ENCODE results near the gene SH3PXD2A. TPM values are rescaled to one million over a fixed set of nuclear protein-coding genes. Genes with fewer than 3 reads are reported as not detected.
"Not testable (repeated sequence)": the region's sequence is repeated elsewhere in the genome, so short reads cannot be mapped to it uniquely, and the experiment has no call there.

The SH3PXD2A gene
- total RNA-seq, 1 donor from 2014 or later = 166 TPM

- intact Hi-C loops (cut with DNase I) = no loop called here
- no peak for ATAC-seq
- DNase-seq (ENCODE audit: low spot score) = no peak
Measured at GRCh38 chr10:103746598-103746997, 108.8 kb downstream of the SH3PXD2A start.

GRCh38 chr10:103745341-103746247 is 109.8 kb downstream of the SH3PXD2A start:
- intact Hi-C loops (cut with DNase I) = no loop called here
- peak; percentile 8 for ATAC-seq
- no peak for DNase-seq (ENCODE audit: low spot score)

GRCh38 chr10:103742824-103743223 is 112.6 kb downstream of the SH3PXD2A start:
- ATAC-seq (no peak), DNase-seq (ENCODE audit: low spot score) (no peak)
- intact Hi-C loops (cut with DNase I) = no loop called here

GRCh38 chr10:103740611-103741010 is 114.8 kb downstream of the SH3PXD2A start:
- ATAC-seq = no peak
- no peak for DNase-seq (ENCODE audit: low spot score)
- intact Hi-C loops (cut with DNase I) = no loop called here

GRCh38 chr10:103739039-103739764 is 116.2 kb downstream of the SH3PXD2A start:
- no peak for DNase-seq (ENCODE audit: low spot score)
- ATAC-seq = peak; percentile 86
- intact Hi-C loops (cut with DNase I) = no loop called here

- no peak for DNase-seq (ENCODE audit: low spot score)
Measured at GRCh38 chr10:103737735-103738367, 117.5 kb downstream of the SH3PXD2A start.

GRCh38 chr10:103736763-103737162 is 118.6 kb downstream of the SH3PXD2A start:
- DNase-seq (ENCODE audit: low spot score) (no peak), ATAC-seq (no peak)
- intact Hi-C loops (cut with DNase I) = no loop called here

More at GRCh38 chr10:103737735-103738367, 117.5 kb downstream of the SH3PXD2A start:
- intact Hi-C loops (cut with DNase I) = no loop called here
- ATAC-seq = no peak

GRCh38 chr10:103736044-103736443 is 119.3 kb downstream of the SH3PXD2A start:
- intact Hi-C loops (cut with DNase I) = no loop called here
- ATAC-seq (no peak), DNase-seq (ENCODE audit: low spot score) (no peak)

GRCh38 chr10:103734731-103735130 is 120.6 kb downstream of the SH3PXD2A start:
- ATAC-seq (no peak), DNase-seq (ENCODE audit: low spot score) (no peak)
- intact Hi-C loops (cut with DNase I) = no loop called here

GRCh38 chr10:103733045-103733419 is 122.3 kb downstream of the SH3PXD2A start:
- ATAC-seq (peak; percentile 35), DNase-seq (ENCODE audit: low spot score) (no peak)
- intact Hi-C loops (cut with DNase I) = no loop called here

- no peak for DNase-seq (ENCODE audit: low spot score)
- ATAC-seq = no peak
- intact Hi-C loops (cut with DNase I) = no loop called here
Measured at GRCh38 chr10:103732339-103733044, 122.9 kb downstream of the SH3PXD2A start.

GRCh38 chr10:103731609-103732270 is 123.6 kb downstream of the SH3PXD2A start:
- ATAC-seq = no peak
- DNase-seq (ENCODE audit: low spot score) = no peak
- intact Hi-C loops (cut with DNase I) = no loop called here

- ATAC-seq; intact Hi-C loops (cut with DNase I); DNase-seq (ENCODE audit: low spot score): not testable (repeated sequence)
Measured at GRCh38 chr10:103731026-103731425, 124.3 kb downstream of the SH3PXD2A start.

- intact Hi-C loops (cut with DNase I) = no loop called here
- DNase-seq (ENCODE audit: low spot score) (no peak), ATAC-seq (no peak)
Measured at GRCh38 chr10:103729851-103730250, 125.5 kb downstream of the SH3PXD2A start.

- ATAC-seq (no peak), DNase-seq (ENCODE audit: low spot score) (no peak)
- intact Hi-C loops (cut with DNase I) = no loop called here
Measured at GRCh38 chr10:103727991-103728689, 127.2 kb downstream of the SH3PXD2A start.

- intact Hi-C loops (cut with DNase I) = no loop called here
- DNase-seq (ENCODE audit: low spot score) = peak; percentile 79
- ATAC-seq = peak; percentile 83
Measured at GRCh38 chr10:103727546-103727963, 127.8 kb downstream of the SH3PXD2A start.

GRCh38 chr10:103726637-103727036 is 128.7 kb downstream of the SH3PXD2A start:
- intact Hi-C loops (cut with DNase I) = no loop called here
- no peak for ATAC-seq
- no peak for DNase-seq (ENCODE audit: low spot score)

GRCh38 chr10:103725242-103725641 is 130.1 kb downstream of the SH3PXD2A start:
- ATAC-seq = no peak
- intact Hi-C loops (cut with DNase I) = no loop called here
- no peak for DNase-seq (ENCODE audit: low spot score)

All from sciatic nerve (tissue), 2 donors.